ENCODE results near the gene SUN5.

The SUN5 gene

DNA sequence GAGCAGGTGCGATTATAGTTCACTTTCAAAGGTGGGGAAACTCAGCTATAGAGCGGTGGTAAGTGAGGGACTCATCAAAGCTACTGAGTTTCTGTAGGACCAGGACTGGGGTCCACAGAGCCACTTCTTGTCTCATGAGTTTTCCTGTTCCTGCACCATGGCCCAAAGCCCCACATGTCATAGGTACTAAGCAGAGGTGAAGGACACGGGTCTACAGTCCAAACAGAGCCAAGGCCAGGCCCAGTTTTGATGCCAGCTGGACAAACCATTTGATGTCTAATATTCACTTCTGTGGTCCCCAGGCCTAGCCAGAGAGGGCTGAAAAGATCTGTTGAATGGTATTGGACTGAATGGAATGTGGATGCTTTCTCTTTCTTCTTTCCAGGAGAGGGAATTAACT lies 38.2 kb upstream of the SUN5 start:
- TF ChIP-seq, protein P1, sequence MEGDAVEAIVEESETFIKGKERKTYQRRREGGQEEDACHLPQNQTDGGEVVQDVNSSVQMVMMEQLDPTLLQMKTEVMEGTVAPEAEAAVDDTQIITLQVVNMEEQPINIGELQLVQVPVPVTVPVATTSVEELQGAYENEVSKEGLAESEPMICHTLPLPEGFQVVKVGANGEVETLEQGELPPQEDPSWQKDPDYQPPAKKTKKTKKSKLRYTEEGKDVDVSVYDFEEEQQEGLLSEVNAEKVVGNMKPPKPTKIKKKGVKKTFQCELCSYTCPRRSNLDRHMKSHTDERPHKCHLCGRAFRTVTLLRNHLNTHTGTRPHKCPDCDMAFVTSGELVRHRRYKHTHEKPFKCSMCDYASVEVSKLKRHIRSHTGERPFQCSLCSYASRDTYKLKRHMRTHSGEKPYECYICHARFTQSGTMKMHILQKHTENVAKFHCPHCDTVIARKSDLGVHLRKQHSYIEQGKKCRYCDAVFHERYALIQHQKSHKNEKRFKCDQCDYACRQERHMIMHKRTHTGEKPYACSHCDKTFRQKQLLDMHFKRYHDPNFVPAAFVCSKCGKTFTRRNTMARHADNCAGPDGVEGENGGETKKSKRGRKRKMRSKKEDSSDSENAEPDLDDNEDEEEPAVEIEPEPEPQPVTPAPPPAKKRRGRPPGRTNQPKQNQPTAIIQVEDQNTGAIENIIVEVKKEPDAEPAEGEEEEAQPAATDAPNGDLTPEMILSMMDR (IDR thresholded peaks at IDR 0.05; ENCODE audit: low read depth, low read length, poor library complexity, severe bottlenecking) = no peak
- TF ChIP-seq EZH2phosphoT487 (IDR thresholded peaks at IDR 0.05; ENCODE audit: borderline replicate concordance, low read length) = no peak
- no peaks in the 10 kb centered on the region; the same call in 1 of the 2 replicates for H3K9me3 ChIP-seq (ENCODE audit: control insufficient read depth, insufficient read depth, low read length)
- no peaks in the 10 kb centered on the region for H3F3A ChIP-seq (ENCODE audit: control insufficient read depth, insufficient read depth)
- no peak overlapping the region for H3K4me3 ChIP-seq (ENCODE audit: low read length)
- no peaks in the 10 kb centered on the region for H3K36me3 ChIP-seq (ENCODE audit: control insufficient read depth, low read length)
- H4K20me1 ChIP-seq (ENCODE audit: control insufficient read depth, insufficient read depth, low read depth, low read length) = no peaks in the 10 kb centered on the region
- H3K27ac ChIP-seq (ENCODE audit: low read depth, low read length) = no peak overlapping the region
- H3K79me2 ChIP-seq (ENCODE audit: control insufficient read depth, low read length) = no peaks in the 10 kb centered on the region
- 0 out of 2 replicates have a peak, but pooled peaks cover 2% of the 10 kb centered on the region for H3K27me3 ChIP-seq (ENCODE audit: control insufficient read depth, low read length)
- H3K9me2 ChIP-seq (replicated peaks; ENCODE audit: control insufficient read depth, low read length) = no peaks in the 10 kb centered on the region
- no peaks in the 10 kb centered on the region for H3K4me1 ChIP-seq (ENCODE audit: control insufficient read depth, low read length)
- no peak overlapping the region for H3K4me2 ChIP-seq (ENCODE audit: low read length)

GRCh38 chr20:33038243-33038642 lies 34.0 kb upstream of the SUN5 start:
- no peak overlapping the region for H3K4me3 ChIP-seq (ENCODE audit: low read length)
- no peaks in the 10 kb centered on the region for H3K4me1 ChIP-seq (ENCODE audit: control insufficient read depth, low read length)
- H3K9me3 ChIP-seq (ENCODE audit: control insufficient read depth, insufficient read depth, low read length) = no peaks in the 10 kb centered on the region
- 0 out of 2 replicates have a peak, but pooled peaks cover 2% of the 10 kb centered on the region for H3K27me3 ChIP-seq (ENCODE audit: control insufficient read depth, low read length)
- no peaks in the 10 kb centered on the region for H3K36me3 ChIP-seq (ENCODE audit: control insufficient read depth, low read length)
- no peak overlapping the region for H3K4me2 ChIP-seq (ENCODE audit: low read length)
- H4K20me1 ChIP-seq (ENCODE audit: control insufficient read depth, insufficient read depth, low read depth, low read length) = no peaks in the 10 kb centered on the region
- H3K9me2 ChIP-seq (replicated peaks; ENCODE audit: control insufficient read depth, low read length) = no peaks in the 10 kb centered on the region
- H3K79me2 ChIP-seq (ENCODE audit: control insufficient read depth, low read length) = no peaks in the 10 kb centered on the region
- H3F3A ChIP-seq (ENCODE audit: control insufficient read depth, insufficient read depth) = no peaks in the 10 kb centered on the region
- TF ChIP-seq EZH2phosphoT487 (IDR thresholded peaks at IDR 0.05; ENCODE audit: borderline replicate concordance, low read length) = no peak
- TF ChIP-seq, protein P1 (IDR thresholded peaks at IDR 0.05; ENCODE audit: low read depth, low read length, poor library complexity, severe bottlenecking) = no peak
- H3K27ac ChIP-seq (ENCODE audit: low read depth, low read length) = no peak overlapping the region

DNA sequence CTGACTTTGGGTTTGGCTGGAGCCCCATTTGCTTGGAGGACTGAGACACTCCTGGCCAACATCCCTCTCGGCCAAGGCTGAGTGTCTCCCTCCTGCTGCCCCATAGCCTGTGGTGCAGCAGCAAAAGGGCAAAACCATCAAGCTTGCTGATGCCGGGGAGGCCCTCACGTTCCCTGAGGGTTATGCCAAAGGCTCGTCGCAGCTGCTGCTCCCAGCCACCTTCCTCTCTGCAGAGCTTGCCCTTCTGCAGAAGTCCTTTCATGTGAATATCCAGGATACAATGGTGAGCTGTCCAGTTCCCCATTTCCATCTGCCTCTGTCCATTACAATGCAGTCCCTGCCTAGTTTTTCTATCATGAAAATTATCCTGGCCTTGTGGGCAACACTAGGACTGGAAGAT lies 33.2 kb upstream of the SUN5 start:
- Histone ChIP-seq H3K9me2 (replicated peaks; ENCODE audit: control insufficient read depth, low read length) (no peaks in the 10 kb centered on the region), H3K4me3 (ENCODE audit: low read length) (no peak overlapping the region), H3F3A (ENCODE audit: control insufficient read depth, insufficient read depth) (no peaks in the 10 kb centered on the region), H3K4me1 (ENCODE audit: control insufficient read depth, low read length) (no peaks in the 10 kb centered on the region), H3K27ac (ENCODE audit: low read depth, low read length) (no peak overlapping the region), H3K9me3 (ENCODE audit: control insufficient read depth, insufficient read depth, low read length) (no peaks in the 10 kb centered on the region), H3K27me3 (ENCODE audit: control insufficient read depth, low read length) (0 out of 2 replicates have a peak, but pooled peaks cover 2% of the 10 kb centered on the region), H4K20me1 (ENCODE audit: control insufficient read depth, insufficient read depth, low read depth, low read length) (no peaks in the 10 kb centered on the region), H3K79me2 (ENCODE audit: control insufficient read depth, low read length) (no peaks in the 10 kb centered on the region), H3K4me2 (ENCODE audit: low read length) (no peak overlapping the region), H3K36me3 (ENCODE audit: control insufficient read depth, low read length) (no peaks in the 10 kb centered on the region)
- no peak for TF ChIP-seq EZH2phosphoT487 (IDR thresholded peaks at IDR 0.05; ENCODE audit: borderline replicate concordance, low read length)
- TF ChIP-seq, protein P1 (IDR thresholded peaks at IDR 0.05; ENCODE audit: low read depth, low read length, poor library complexity, severe bottlenecking) = no peak

Data from DOHH2 (cell line).